IMR-90 (cell line): ENCODE measurements around the gene BMAL2.

Source experiments
- CEBPB ChIP-seq: IDR thresholded peaks from 2 replicates; pipeline ENCODE4 v1.6.1; 2012; ENCODE audit warnings: low read depth, low read length, improper control_type of control experiment
- POLR2A ChIP-seq: IDR thresholded peaks from 2 replicates; pipeline ENCODE4 v1.6.1; 2012; ENCODE audit warnings: mild to moderate bottlenecking, low read depth, low read length
- TF ChIP-seq, protein P1 (sequence below): conservative IDR thresholded peaks from 2 replicates; pipeline ENCODE4 v1.5.1; 2012; ENCODE audit warnings: mild to moderate bottlenecking, low read depth, low read length, improper control_type of control experiment

DNA sequence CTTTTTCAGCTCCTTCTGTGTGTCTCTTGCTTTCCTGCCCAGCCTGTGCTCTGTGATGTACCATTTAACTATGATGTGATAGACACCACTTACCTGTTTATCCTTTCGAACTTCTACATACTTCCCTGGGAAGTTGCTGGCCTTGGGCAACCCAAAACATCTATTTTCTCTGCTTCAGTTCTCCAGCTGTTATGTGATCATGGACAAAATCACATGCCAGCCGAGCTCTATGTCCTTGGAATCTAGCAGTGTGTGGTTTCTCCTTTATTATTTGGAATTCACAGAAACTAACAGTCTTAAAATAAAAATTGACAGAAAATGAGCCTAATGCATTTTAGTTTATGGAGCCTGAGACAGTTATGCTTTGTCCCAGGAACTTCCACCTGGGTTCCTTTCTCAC is 22.9 kb downstream of the BMAL2 start:
- TF ChIP-seq, protein P1, sequence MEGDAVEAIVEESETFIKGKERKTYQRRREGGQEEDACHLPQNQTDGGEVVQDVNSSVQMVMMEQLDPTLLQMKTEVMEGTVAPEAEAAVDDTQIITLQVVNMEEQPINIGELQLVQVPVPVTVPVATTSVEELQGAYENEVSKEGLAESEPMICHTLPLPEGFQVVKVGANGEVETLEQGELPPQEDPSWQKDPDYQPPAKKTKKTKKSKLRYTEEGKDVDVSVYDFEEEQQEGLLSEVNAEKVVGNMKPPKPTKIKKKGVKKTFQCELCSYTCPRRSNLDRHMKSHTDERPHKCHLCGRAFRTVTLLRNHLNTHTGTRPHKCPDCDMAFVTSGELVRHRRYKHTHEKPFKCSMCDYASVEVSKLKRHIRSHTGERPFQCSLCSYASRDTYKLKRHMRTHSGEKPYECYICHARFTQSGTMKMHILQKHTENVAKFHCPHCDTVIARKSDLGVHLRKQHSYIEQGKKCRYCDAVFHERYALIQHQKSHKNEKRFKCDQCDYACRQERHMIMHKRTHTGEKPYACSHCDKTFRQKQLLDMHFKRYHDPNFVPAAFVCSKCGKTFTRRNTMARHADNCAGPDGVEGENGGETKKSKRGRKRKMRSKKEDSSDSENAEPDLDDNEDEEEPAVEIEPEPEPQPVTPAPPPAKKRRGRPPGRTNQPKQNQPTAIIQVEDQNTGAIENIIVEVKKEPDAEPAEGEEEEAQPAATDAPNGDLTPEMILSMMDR: no peak
- TF ChIP-seq POLR2A (no peak), CEBPB (no peak)
